Subcutaneous abdominal adipose tissue (tissue), 5 donors: ENCODE measurements around the gene DHFR2.

Experiments
- H3K27ac ChIP-seq: one replicate; pipeline ENCODE4 v1.7.0; 2013; ENCODE audit warnings: low read depth, mild to moderate bottlenecking, inconsistent platforms, low read length, moderate library complexity
- H3K27me3 ChIP-seq, 5 donors: one replicate each; pipeline ENCODE4 v1.7.0; 2013; ENCODE audit warnings: low read length in 5 of 5, inconsistent platforms in 1 of 5; ENCODE audit not compliant: control insufficient read depth in 5 of 5, insufficient read depth in 4 of 5
- H3K36me3 ChIP-seq, 5 donors: one replicate each; pipeline ENCODE4 v1.7.0; 2013; ENCODE audit warnings: low read length in 5 of 5; ENCODE audit not compliant: control insufficient read depth in 5 of 5, insufficient read depth in 5 of 5
- H3K4me1 ChIP-seq, 5 donors: one replicate each; pipeline ENCODE4 v1.7.0; 2013; ENCODE audit warnings: low read length in 5 of 5, mild to moderate bottlenecking in 3 of 5, moderate library complexity in 1 of 5; ENCODE audit not compliant: control insufficient read depth in 5 of 5, insufficient read depth in 5 of 5
- H3K4me3 ChIP-seq, 5 donors: one replicate each; pipeline ENCODE4 v1.7.0; 2013; ENCODE audit warnings: low read length in 5 of 5, low read depth in 1 of 5
- H3K9ac ChIP-seq, 5 donors: one replicate each; pipeline ENCODE4 v1.7.0; 2013; ENCODE audit warnings: low read length in 5 of 5, mild to moderate bottlenecking in 4 of 5, moderate library complexity in 3 of 5
- H3K9me3 ChIP-seq, 5 donors: one replicate each; pipeline ENCODE4 v1.7.0; 2013; ENCODE audit warnings: low read length in 5 of 5; ENCODE audit not compliant: control insufficient read depth in 5 of 5
- donor health status: healthy.
- donor health status: healthy.
- donor health status: healthy.
- donor health status: healthy.
- donor health status: healthy.

Gene DHFR2

DNA sequence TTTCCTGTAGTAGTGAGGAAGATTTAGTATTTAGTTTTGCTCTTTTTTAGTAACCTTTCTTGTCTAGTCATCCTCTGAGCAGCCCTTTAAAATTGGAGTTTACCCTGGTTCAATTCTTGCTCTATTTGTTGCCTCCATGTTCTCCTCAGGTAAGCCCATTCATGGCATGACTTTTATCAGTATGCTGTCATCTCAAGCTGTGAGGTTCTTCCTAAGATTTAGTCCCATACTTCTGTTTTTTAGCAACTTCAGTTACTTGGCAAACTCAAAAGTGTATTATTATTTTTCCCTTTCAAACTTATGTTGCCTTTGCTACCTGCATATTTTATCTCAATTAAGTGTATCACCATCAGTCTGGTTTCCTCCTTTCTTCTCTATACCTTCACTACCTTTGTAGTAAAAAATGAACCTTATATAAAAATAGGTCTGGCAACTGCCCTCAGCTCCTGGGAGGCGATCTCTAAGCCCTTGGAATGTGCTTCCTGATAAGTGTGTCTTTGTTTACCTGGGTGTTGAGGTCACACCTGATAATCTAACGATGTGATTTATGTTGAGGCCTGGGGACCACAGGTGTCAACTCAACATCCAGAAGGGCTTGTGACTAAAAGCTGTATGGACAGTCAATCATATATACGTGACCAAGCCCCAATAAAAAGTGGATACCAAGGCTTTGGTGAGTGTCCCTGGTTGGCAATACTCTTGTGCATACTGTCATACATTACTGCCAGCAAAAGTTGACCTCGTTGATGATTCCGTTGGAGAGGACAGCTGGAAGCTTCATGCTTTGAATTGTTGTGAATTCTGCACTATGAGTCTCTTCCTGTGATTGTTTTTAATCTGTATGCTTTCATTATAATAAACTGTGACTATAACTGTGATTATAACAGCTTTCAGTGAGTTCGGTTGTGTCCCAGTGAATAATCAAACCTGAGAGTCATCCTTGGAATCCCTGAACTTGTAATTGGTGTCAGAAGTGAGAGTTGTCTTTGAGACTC, 4.1 kb upstream of the DHFR2 start:
- H3K4me3 ChIP-seq: no peak overlapping the region
- peaks cover 0 to 25% (median 22%) of the 10 kb centered on the region in 5 donors for H3K4me1 ChIP-seq
- no peak overlapping the region for H3K27ac ChIP-seq
- H3K9me3 ChIP-seq: no peaks in the 10 kb centered on the region
- H3K9ac ChIP-seq: peak overlapping the region in 1 of 5 donors; percentile 7
- H3K27me3 ChIP-seq: no peaks in the 10 kb centered on the region
- peaks cover 1 to 16% (median 7%) of the 10 kb centered on the region in 5 donors for H3K36me3 ChIP-seq

GRCh38 chr3:94065819-94066480, 3.2 kb upstream of the DHFR2 start:
- Histone ChIP-seq H3K9ac (no peak overlapping the region), H3K36me3 (peaks cover 0 to 12% (median 3%) of the 10 kb centered on the region in 5 donors), H3K27ac (no peak overlapping the region), H3K4me1 (peaks cover 0 to 26% (median 23%) of the 10 kb centered on the region in 5 donors), H3K9me3 (no peaks in the 10 kb centered on the region), H3K4me3 (no peak overlapping the region), H3K27me3 (no peaks in the 10 kb centered on the region)

DNA sequence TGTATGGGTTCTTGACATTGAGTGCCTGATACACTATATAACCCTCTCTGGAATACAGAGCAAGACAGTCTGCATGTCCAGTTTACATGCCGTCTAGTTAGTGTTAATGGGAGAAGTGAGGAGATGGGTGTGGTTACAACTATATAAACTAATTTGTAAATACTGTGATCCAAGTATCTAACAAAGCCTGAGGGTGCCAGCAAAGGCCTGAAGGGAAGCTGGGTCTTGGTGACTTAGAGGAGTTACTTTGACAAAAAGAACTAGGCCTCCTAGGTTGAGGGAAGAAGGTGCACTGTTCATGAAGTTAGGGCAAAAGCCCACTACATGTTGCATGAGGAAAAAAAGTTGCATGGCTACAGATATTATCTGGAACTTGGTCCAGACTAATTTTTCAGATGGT, 2.4 kb upstream of the DHFR2 start:
- Histone ChIP-seq H3K9ac (no peak overlapping the region), H3K4me3 (no peak overlapping the region), H3K36me3 (peaks cover 0 to 13% (median 3%) of the 10 kb centered on the region in 5 donors), H3K4me1 (peaks cover 0 to 26% (median 23%) of the 10 kb centered on the region in 5 donors), H3K27ac (no peak overlapping the region), H3K9me3 (no peaks in the 10 kb centered on the region), H3K27me3 (no peaks in the 10 kb centered on the region)

- Histone ChIP-seq H3K4me1 (peaks cover 0 to 26% (median 23%) of the 10 kb centered on the region in 5 donors), H3K36me3 (peaks cover 0 to 15% (median 4%) of the 10 kb centered on the region in 5 donors), H3K27ac (peak overlapping the region; percentile 90), H3K9ac (no peak overlapping the region), H3K4me3 (peak overlapping the region in 3 of 5 donors; percentile 84 to 98 (median 88)), H3K27me3 (no peaks in the 10 kb centered on the region), H3K9me3 (no peaks in the 10 kb centered on the region)
Observed at GRCh38 chr3:94064243-94064860, 1.6 kb upstream of the DHFR2 start.

DNA sequence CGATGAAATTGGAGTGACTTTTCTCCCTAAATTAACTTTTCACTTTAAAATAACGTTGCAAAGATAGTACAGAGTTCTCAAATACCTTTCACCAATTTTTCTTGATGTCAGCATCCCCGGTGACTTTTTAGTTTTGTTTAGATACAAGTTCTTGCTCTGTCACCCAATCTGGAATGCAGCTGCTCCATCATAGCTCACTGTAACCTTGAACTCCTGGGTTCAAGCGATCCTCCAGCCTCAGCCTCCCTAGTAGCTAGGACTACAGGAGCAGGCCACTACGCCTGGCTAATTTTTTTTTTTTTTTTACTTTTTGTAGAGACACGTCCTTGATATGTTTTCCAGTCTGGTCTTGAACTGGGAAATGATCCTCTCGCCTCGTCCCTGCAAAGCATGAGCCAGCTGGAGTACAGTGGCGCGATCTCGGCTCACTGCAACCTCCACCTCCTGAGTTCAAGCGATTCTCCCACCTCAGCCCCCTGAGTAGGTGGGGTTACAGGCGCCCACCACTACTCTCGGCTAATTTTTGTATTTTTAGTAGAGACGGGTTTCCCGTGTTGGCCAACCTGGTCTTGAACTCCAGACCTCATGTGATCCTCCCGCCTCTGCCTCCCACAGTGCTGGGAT, 892 bp upstream of the DHFR2 start:
- peaks cover 0 to 26% (median 23%) of the 10 kb centered on the region in 5 donors for H3K4me1 ChIP-seq
- no peaks in the 10 kb centered on the region for H3K9me3 ChIP-seq
- peak overlapping the region; percentile 90 for H3K27ac ChIP-seq
- peak overlapping the region; percentile 83 to 98 (median 86) for H3K4me3 ChIP-seq
- peak overlapping the region; percentile 66 to 92 (median 81) for H3K9ac ChIP-seq
- no peaks in the 10 kb centered on the region for H3K27me3 ChIP-seq
- H3K36me3 ChIP-seq: peaks cover 0 to 15% (median 4%) of the 10 kb centered on the region in 5 donors

DNA sequence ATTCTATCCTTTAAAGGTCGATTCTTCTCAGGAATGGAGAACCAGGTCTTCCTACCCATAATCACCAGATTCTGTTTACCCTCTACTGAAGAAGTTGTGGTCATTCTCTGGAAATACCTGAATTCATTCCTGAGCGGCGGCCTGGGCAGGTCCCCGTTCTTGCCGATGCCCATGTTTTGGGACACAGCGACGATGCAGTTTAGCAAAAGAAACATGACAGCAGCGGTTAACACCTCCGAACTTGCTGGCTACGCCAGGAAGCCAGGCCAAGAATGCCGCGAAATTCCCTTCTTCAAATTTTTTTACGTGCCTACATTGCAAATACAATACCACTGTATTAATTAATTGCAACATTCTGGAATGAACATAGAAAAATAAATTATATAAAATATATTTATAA, 1.4 kb downstream of the DHFR2 start:
- Histone ChIP-seq H3K27ac (no peak overlapping the region), H3K9me3 (no peaks in the 10 kb centered on the region), H3K9ac (no peak overlapping the region), H3K4me1 (peaks cover 0 to 26% (median 23%) of the 10 kb centered on the region in 5 donors), H3K36me3 (peaks cover 0 to 4% (median 3%) of the 10 kb centered on the region in 5 donors), H3K27me3 (no peaks in the 10 kb centered on the region), H3K4me3 (no peak overlapping the region)

GRCh38 chr3:94050546-94050945, 12.2 kb downstream of the DHFR2 start:
- Histone ChIP-seq H3K27me3 (no peaks in the 10 kb centered on the region), H3K36me3 (peaks cover 0 to 5% (median 0%) of the 10 kb centered on the region in 5 donors), H3K9ac (no peak overlapping the region), H3K4me3 (no peak overlapping the region), H3K27ac (no peak overlapping the region), H3K9me3 (no peaks in the 10 kb centered on the region), H3K4me1 (no peaks in the 10 kb centered on the region)

DNA sequence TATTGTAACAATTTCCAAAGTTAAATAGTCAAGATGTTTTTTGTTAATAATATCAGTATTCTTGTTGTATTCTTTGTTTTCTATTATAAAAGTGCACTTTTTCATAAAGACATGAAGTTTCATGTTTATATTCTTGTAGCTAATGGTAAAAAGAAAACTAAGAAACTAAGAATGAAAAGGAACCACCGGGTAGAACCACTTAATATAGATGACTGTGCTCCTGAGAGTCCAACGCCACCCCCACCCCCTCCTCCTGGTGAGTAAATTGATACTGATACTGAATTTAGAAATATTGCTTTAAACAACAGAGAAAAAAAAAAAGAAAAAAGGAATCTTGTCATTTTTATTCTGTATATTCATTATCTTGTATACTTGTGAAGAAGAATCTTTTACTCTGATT, 13.4 kb downstream of the DHFR2 start:
- Histone ChIP-seq H3K9ac (no peak overlapping the region), H3K4me1 (no peaks in the 10 kb centered on the region), H3K9me3 (no peaks in the 10 kb centered on the region), H3K36me3 (peaks cover 0 to 6% (median 0%) of the 10 kb centered on the region in 5 donors), H3K27ac (no peak overlapping the region), H3K27me3 (no peaks in the 10 kb centered on the region), H3K4me3 (no peak overlapping the region)

- no peaks in the 10 kb centered on the region for H3K9me3 ChIP-seq
- no peak overlapping the region for H3K27ac ChIP-seq
- H3K36me3 ChIP-seq: peaks cover 0 to 7% (median 0%) of the 10 kb centered on the region in 5 donors
- no peaks in the 10 kb centered on the region for H3K27me3 ChIP-seq
- H3K4me1 ChIP-seq: no peaks in the 10 kb centered on the region
- no peak overlapping the region for H3K9ac ChIP-seq
- no peak overlapping the region for H3K4me3 ChIP-seq
Observed at GRCh38 chr3:94046533-94046932, 16.2 kb downstream of the DHFR2 start.
